ENCODE results near the gene HMCN2. TPM values are rescaled to one million over a fixed set of nuclear protein-coding genes. Genes with fewer than 3 reads are reported as not detected.

The HMCN2 gene
- total RNA-seq, 1 donor from 2014 or later: not detected

- DNase-seq (ENCODE audit: low read depth): no peak
Observed at GRCh38 chr9:130365323-130365721, 99.8 kb downstream of the HMCN2 start.

DNA sequence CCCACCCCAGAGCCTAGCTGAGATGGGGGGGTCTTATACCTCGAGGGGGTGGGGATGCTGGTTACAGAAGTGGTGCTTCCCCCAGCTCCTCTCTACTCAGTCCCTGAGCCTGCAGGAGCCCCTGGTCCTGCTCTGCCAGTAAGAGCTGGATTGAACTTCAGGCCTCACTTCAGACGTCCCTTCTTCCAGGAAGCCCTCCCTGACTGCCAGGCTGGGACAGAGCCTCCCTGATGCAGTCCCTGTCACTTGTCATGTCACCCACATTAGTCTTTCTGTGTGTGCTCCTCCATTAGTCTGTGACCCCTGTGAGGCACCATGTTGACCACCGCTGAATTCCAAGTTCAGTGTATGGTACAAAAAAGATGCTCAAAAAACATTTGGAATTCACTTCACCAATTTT is 100.5 kb downstream of the HMCN2 start:
- peaks cover 16% of the 10 kb centered on the region for H3K27me3 ChIP-seq (ENCODE audit: control insufficient read depth, insufficient read depth, low read length)
- no peak for DNase-seq (ENCODE audit: low read depth)
- no peak for TF ChIP-seq CTCF (IDR thresholded peaks at IDR 0.05; ENCODE audit: insufficient read depth, low read length, poor library complexity, severe bottlenecking)
- no peak overlapping the region for H3K4me3 ChIP-seq (ENCODE audit: low read depth, low read length)
- H3K36me3 ChIP-seq (ENCODE audit: control insufficient read depth, insufficient read depth, low read length): no peaks in the 10 kb centered on the region

More at GRCh38 chr9:130365323-130365721, 99.8 kb downstream of the HMCN2 start:
- peaks cover 14% of the 10 kb centered on the region for H3K27me3 ChIP-seq (ENCODE audit: control insufficient read depth, insufficient read depth, low read length)
- no peak overlapping the region for H3K4me3 ChIP-seq (ENCODE audit: low read depth, low read length)
- TF ChIP-seq CTCF (IDR thresholded peaks at IDR 0.05; ENCODE audit: insufficient read depth, low read length, poor library complexity, severe bottlenecking): no peak
- no peaks in the 10 kb centered on the region for H3K36me3 ChIP-seq (ENCODE audit: control insufficient read depth, insufficient read depth, low read length)

DNA sequence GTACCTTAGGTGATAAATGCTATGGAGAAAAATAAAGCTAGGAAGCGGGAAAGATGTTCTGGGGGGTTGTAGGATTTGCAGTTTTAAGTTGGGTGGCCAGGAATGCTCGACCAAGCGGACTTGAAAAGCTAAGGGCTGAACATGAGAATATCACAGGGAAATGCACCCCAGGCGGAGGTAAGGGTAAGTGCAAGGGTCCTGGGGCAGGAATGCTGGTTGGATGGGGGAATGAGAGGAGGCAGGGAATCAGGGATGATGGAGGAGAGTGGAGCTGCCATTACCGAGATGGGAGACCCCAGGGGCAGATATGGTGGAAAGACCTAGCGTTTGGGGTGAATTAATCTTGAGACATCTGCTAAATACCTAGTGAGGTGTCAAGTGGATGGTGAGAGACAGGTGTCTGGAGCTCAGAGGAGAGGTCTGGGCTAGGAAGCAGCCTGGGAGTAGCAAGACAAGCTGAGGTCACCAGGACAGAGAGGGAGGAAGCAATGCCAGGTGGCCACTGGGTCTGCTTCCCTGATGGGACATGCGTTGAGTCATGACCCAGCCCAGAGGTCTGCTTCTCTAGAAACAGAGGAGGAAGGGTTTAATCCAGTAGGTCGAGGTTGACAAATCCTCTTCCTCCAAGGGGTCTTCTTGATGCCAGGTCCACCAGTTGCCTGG is 101.5 kb downstream of the HMCN2 start:
- no peak for DNase-seq (ENCODE audit: low read depth)

DNA sequence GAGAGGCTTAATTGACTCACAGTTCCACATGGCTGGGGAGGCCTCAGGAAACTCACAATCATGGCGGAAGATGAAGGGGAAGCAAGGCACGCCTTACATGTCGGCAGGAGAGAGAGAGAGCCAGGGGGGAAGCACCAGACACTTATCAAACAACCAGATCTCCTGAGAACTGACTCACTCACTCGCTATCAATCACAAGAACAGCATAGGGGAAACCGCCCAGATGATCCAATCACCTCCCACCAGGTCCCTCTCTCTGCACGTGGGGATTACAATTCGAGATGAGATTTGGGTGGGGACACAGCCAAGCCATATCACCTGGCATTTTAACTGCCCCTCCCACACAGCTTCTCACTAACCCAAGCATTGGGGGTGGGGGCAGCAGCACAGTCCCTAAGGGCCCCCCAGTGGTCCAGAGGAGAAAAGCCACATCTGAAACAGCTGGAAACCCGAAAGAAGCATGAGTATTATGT is 103.1 kb downstream of the HMCN2 start:
- TF ChIP-seq CTCF (IDR thresholded peaks at IDR 0.05; ENCODE audit: insufficient read depth, low read length, poor library complexity, severe bottlenecking): no peak
- Histone ChIP-seq H3K27me3 (ENCODE audit: control insufficient read depth, insufficient read depth, low read length) (peaks cover 19% of the 10 kb centered on the region), H3K36me3 (ENCODE audit: control insufficient read depth, insufficient read depth, low read length) (no peaks in the 10 kb centered on the region), H3K4me3 (ENCODE audit: low read depth, low read length) (no peak overlapping the region)
- peak; percentile 26 for DNase-seq (ENCODE audit: low read depth)

More for the DNA sequence above, 101.5 kb downstream of the HMCN2 start:
- Histone ChIP-seq H3K27me3 (ENCODE audit: control insufficient read depth, insufficient read depth, low read length) (peaks cover 19% of the 10 kb centered on the region), H3K36me3 (ENCODE audit: control insufficient read depth, insufficient read depth, low read length) (no peaks in the 10 kb centered on the region), H3K4me3 (ENCODE audit: low read depth, low read length) (no peak overlapping the region)
- TF ChIP-seq CTCF (IDR thresholded peaks at IDR 0.05; ENCODE audit: insufficient read depth, low read length, poor library complexity, severe bottlenecking): no peak

DNA sequence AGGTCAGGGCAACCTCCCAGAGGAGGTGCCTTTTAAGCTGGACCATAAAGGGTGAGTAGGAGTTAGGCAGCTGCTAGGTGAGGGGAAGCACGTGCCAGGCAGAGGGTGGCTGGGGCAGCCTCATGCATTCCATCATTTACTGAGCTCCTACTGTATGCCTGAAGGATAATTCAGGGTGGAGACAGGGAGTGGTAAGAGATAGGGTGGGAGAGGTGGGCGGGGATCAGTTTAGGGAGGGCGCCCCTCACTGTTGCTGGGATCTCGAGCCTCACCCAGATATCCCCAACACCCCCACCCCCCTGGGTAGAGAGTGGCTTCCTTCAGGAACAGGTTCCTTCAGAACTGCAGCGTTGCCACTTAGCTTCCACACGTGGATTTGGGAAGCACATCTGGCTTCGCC is 104.7 kb downstream of the HMCN2 start:
- H3K27me3 ChIP-seq (ENCODE audit: control insufficient read depth, insufficient read depth, low read length): peaks cover 14% of the 10 kb centered on the region
- TF ChIP-seq CTCF (IDR thresholded peaks at IDR 0.05; ENCODE audit: insufficient read depth, low read length, poor library complexity, severe bottlenecking): no peak
- no peaks in the 10 kb centered on the region for H3K36me3 ChIP-seq (ENCODE audit: control insufficient read depth, insufficient read depth, low read length)
- no peak overlapping the region for H3K4me3 ChIP-seq (ENCODE audit: low read depth, low read length)
- no peak for DNase-seq (ENCODE audit: low read depth)

All from kidney epithelial cell (primary cell).